Ovary (tissue), 3 donors: ENCODE data around the gene DGUOK.

Experiments
- EP300 ChIP-seq: sonication (generic); formaldehyde crosslinking; IDR thresholded peaks from one replicate; pipeline ENCODE4 v1.6.1; 2017; ENCODE audit warnings: antibody characterized with exemption
- POLR2A ChIP-seq: fragments of 450-650 bp; IDR thresholded peaks from one replicate; pipeline ENCODE4 v1.6.1; 2017; ENCODE audit warnings: antibody characterized with exemption, mild to moderate bottlenecking, moderate library complexity
- TF ChIP-seq, protein P1 (sequence below), 3 donors: fragments of 450-650 bp in 2 of 3; fragments of 200-600 bp in 1 of 3; IDR thresholded peaks; one replicate each; pipeline versions ENCODE4 v1.5.1 to v1.8.0; 2016 to 2022; ENCODE audit warnings: antibody characterized with exemption in 3 of 3, mild to moderate bottlenecking in 1 of 3
- donor health status: DM: no; HTN: no; CAD: no.

DNA sequence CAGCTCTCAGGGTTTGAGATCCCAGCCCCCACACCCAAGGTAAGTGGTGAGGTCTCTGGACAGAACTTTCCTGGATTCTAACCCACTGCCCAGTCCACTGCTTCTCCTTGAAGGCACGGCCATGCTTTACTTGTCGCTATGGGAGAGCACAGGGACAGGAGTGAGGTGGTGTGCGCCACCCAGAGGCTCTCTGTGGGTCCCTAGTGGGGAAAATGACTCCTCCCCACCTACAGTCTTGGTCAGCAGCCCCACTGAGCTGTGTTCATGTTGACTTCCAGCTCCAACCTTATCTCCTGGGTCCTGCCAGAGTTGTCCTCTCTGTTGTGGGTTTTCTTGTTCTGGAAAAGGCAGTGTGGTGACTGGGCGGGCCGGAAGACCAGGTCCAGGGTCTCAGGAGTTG lies 69.1 kb downstream of the DGUOK start:
- TF ChIP-seq, protein P1, sequence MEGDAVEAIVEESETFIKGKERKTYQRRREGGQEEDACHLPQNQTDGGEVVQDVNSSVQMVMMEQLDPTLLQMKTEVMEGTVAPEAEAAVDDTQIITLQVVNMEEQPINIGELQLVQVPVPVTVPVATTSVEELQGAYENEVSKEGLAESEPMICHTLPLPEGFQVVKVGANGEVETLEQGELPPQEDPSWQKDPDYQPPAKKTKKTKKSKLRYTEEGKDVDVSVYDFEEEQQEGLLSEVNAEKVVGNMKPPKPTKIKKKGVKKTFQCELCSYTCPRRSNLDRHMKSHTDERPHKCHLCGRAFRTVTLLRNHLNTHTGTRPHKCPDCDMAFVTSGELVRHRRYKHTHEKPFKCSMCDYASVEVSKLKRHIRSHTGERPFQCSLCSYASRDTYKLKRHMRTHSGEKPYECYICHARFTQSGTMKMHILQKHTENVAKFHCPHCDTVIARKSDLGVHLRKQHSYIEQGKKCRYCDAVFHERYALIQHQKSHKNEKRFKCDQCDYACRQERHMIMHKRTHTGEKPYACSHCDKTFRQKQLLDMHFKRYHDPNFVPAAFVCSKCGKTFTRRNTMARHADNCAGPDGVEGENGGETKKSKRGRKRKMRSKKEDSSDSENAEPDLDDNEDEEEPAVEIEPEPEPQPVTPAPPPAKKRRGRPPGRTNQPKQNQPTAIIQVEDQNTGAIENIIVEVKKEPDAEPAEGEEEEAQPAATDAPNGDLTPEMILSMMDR (IDR thresholded peaks at IDR 0.05): no peak
- no peak for TF ChIP-seq EP300
- no peak for TF ChIP-seq POLR2A
